Measurements from ENCODE around the gene FASLG.

GRCh38 chr1:172657586-172657985, 1.3 kb upstream of the FASLG start:
- TF ChIP-seq CTCF (IDR thresholded peaks at IDR 0.05; ENCODE audit: low read length) (no peak), EZH2 (IDR thresholded peaks at IDR 0.05; ENCODE audit: borderline replicate concordance, low read length) (no peak)
